WTC11 (cell line): ENCODE data around the gene TMEM69. TPM values are rescaled to one million over a fixed set of nuclear protein-coding genes. Genes with fewer than 3 reads are reported as not detected.

Experiments
- ATAC-seq: fragments of 200-7000 bp; cut with Tn5 transposase; 2 replicates; pipeline ENCODE4 v1.10.0; 2021; ENCODE audit warnings: mild to moderate bottlenecking, moderate library complexity
- CTCF ChIA-PET: fragments of 300-600 bp; sonication (Branson Sonifier 250); formaldehyde crosslinking; loops from one replicate; lab custom pipeline; 2021; ENCODE audit warnings: antibody characterized with exemption; lab: Charles Lee
- POLR2A ChIA-PET: fragments of 350-600 bp; sonication (Branson Sonifier 250); formaldehyde crosslinking; loops from one replicate; lab custom pipeline; 2021; ENCODE audit warnings: antibody characterized with exemption; lab: Charles Lee
- DNase-seq: peaks from one replicate; pipeline ENCODE4 v3.0.0; 2021; ENCODE audit warnings: low spot score
- H3K27ac Mint-ChIP-seq: 2 replicates; pipeline ENCODE4 v1.8.0; 2021; ENCODE audit warnings: mixed read lengths
- H3K27me3 Mint-ChIP-seq: 2 replicates; pipeline ENCODE4 v1.8.0; 2021; ENCODE audit warnings: low read depth, mild to moderate bottlenecking, moderate library complexity, mixed read lengths
- H3K36me3 Mint-ChIP-seq: 2 replicates; pipeline ENCODE4 v1.8.0; 2021; ENCODE audit warnings: mixed read lengths
- H3K4me1 Mint-ChIP-seq: 2 replicates; pipeline ENCODE4 v1.8.0; 2022; ENCODE audit warnings: mixed read lengths
- H3K4me3 Mint-ChIP-seq: 2 replicates; pipeline ENCODE4 v1.8.0; 2021; ENCODE audit warnings: mild to moderate bottlenecking, moderate library complexity, mixed read lengths
- H3K9me3 Mint-ChIP-seq: 2 replicates; pipeline ENCODE4 v1.8.0; 2021; ENCODE audit warnings: mixed read lengths
- ATF2 ChIP-seq: sonication (generic); formaldehyde crosslinking; IDR thresholded peaks from 2 replicates; pipeline ENCODE4 v1.8.1; 2022; ENCODE audit warnings: low read depth, missing genetic modification reagents, borderline replicate concordance
- CBFB ChIP-seq: sonication (generic); formaldehyde crosslinking; IDR thresholded peaks from 2 replicates; pipeline ENCODE4 v1.8.1; 2022; ENCODE audit warnings: mild to moderate bottlenecking, low read depth, missing genetic modification reagents
- CREB1 ChIP-seq: sonication (generic); formaldehyde crosslinking; IDR thresholded peaks from 2 replicates; pipeline ENCODE4 v1.8.0; 2023; ENCODE audit warnings: mild to moderate bottlenecking, missing genetic modification reagents
- ELF4 ChIP-seq: sonication (generic); formaldehyde crosslinking; IDR thresholded peaks from 2 replicates; pipeline ENCODE4 v1.8.1; 2022; ENCODE audit warnings: low read depth, mild to moderate bottlenecking, moderate library complexity, missing genetic modification reagents
- ERG ChIP-seq: fragments of 250-450 bp; sonication (Bioruptor Pico); IDR thresholded peaks from 2 replicates; pipeline ENCODE4 v1.8.0; 2021; ENCODE audit warnings: mild to moderate bottlenecking
- ETV6 ChIP-seq: sonication (generic); formaldehyde crosslinking; IDR thresholded peaks from 2 replicates; pipeline ENCODE4 v1.8.1; 2022; ENCODE audit warnings: mild to moderate bottlenecking, missing genetic modification reagents
- FOXJ3 ChIP-seq: sonication (generic); formaldehyde crosslinking; IDR thresholded peaks from 2 replicates; pipeline ENCODE4 v1.9.0; 2021; ENCODE audit warnings: missing genetic modification reagents, mild to moderate bottlenecking, borderline replicate concordance
- FOXP1 ChIP-seq: sonication (generic); formaldehyde crosslinking; IDR thresholded peaks from 2 replicates; pipeline ENCODE4 v1.8.0; 2022; ENCODE audit warnings: missing genetic modification reagents, mild to moderate bottlenecking, moderate library complexity, borderline replicate concordance
- IRF2 ChIP-seq: sonication (generic); formaldehyde crosslinking; IDR thresholded peaks from 2 replicates; pipeline ENCODE4 v1.8.0; 2022; ENCODE audit warnings: low read depth, missing genetic modification reagents, borderline replicate concordance
- MAX ChIP-seq: sonication (generic); formaldehyde crosslinking; IDR thresholded peaks from 2 replicates; pipeline ENCODE4 v1.8.0; 2022; ENCODE audit warnings: mild to moderate bottlenecking, missing genetic modification reagents
- MXD4 ChIP-seq: fragments of 250-450 bp; sonication (Bioruptor Pico); IDR thresholded peaks from 2 replicates; pipeline ENCODE4 v1.8.0; 2021; ENCODE audit warnings: mild to moderate bottlenecking, moderate library complexity, borderline replicate concordance
- NFATC4 ChIP-seq: fragments of 250-450 bp; sonication (Bioruptor Pico); IDR thresholded peaks from 2 replicates; pipeline ENCODE4 v1.9.0; 2021; ENCODE audit warnings: mild to moderate bottlenecking
- NFYB ChIP-seq: sonication (generic); formaldehyde crosslinking; conservative IDR thresholded peaks from 2 replicates; pipeline ENCODE4 v1.8.0; 2022; ENCODE audit warnings: low read depth, missing genetic modification reagents
- NR1H2 ChIP-seq: sonication (generic); formaldehyde crosslinking; IDR thresholded peaks from 2 replicates; pipeline ENCODE4 v1.9.0; 2021; ENCODE audit warnings: mild to moderate bottlenecking, moderate library complexity, missing genetic modification reagents
- RORB ChIP-seq: fragments of 250-450 bp; sonication (Bioruptor Pico); IDR thresholded peaks from 2 replicates; pipeline ENCODE4 v1.9.0; 2021; ENCODE audit warnings: mild to moderate bottlenecking
- SMAD3 ChIP-seq: sonication (generic); formaldehyde crosslinking; IDR thresholded peaks from 2 replicates; pipeline ENCODE4 v1.8.0; 2022; ENCODE audit warnings: missing genetic modification reagents, mild to moderate bottlenecking, borderline replicate concordance
- TEAD4 ChIP-seq: sonication (generic); formaldehyde crosslinking; IDR thresholded peaks from 2 replicates; pipeline ENCODE4 v1.8.0; 2022; ENCODE audit warnings: mild to moderate bottlenecking, missing genetic modification reagents
- ZBTB21 ChIP-seq: sonication (generic); formaldehyde crosslinking; IDR thresholded peaks from 2 replicates; pipeline ENCODE4 v1.8.1; 2023; ENCODE audit warnings: mild to moderate bottlenecking, missing genetic modification reagents, borderline replicate concordance
- ZNF396 ChIP-seq: fragments of 250-450 bp; sonication (Bioruptor Pico); IDR thresholded peaks from 2 replicates; pipeline ENCODE4 v1.8.0; 2021; ENCODE audit warnings: mild to moderate bottlenecking, moderate library complexity, borderline replicate concordance
- ZNF416 ChIP-seq: fragments of 250-450 bp; sonication (Bioruptor Pico); IDR thresholded peaks from 2 replicates; pipeline ENCODE4 v1.9.0; 2021; ENCODE audit warnings: mild to moderate bottlenecking, inconsistent platforms
- ZNF671 ChIP-seq: fragments of 250-450 bp; sonication (Bioruptor Pico); IDR thresholded peaks from 2 replicates; pipeline ENCODE4 v1.8.0; 2021; ENCODE audit warnings: mild to moderate bottlenecking
- total RNA-seq: library from RNA; stranded (reverse); gene quantifications from 3 replicates; pipeline ENCODE4 v1.2.3, GENCODE V29; 2021
- TF ChIP-seq, protein P1 (sequence below): fragments of 250-450 bp; sonication (Bioruptor Pico); conservative IDR thresholded peaks from 2 replicates; pipeline ENCODE4 v1.9.0; 2021; ENCODE audit warnings: mild to moderate bottlenecking

The TMEM69 gene
- total RNA-seq, 1 experiment from 2014 or later = 44.9 TPM

DNA sequence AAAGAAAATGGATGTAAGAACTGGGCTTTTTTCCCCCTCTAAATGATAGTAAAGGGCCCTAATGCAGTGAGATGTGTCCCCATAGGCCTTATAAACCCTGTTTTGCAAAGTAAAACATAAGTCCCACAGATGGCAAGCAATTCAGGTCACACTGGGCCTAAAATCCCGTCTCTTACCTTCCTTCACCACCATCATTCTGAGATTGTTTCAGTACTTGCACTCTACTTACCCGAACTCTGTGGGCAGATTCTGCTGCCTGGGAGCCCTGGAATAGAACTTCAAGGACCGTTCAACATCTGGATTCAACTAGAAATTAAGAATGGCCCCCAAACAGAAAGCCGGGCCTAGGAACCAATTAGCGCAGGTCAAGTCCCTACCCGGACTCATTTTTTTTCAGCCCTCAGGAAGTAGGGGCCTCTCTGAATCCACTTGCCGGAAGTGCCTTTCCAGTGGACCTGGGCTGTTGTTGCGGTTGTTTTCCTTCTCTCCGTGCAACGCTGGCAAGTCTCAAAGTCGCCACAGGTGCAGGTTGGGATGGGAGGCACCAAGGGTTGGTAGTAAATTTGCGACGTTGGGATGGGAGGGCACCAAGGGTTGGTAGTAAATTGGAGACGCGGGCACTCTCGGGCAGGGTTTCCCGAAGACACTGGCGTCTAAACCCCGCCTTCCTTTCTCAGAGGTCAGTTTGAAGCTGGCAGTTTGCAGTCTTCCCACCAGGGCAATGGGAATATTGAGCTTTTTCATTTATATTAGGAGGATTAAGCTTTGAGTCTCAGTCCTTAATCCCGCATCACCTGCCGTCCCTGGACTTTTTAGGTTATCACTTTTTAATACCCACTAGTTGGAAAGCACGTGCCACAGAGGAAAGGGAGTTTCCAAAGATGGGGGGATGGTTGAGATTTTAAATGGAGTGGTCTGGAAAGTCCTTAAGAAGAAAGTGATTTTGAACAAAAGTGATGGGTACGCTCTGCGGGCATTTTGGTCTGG lies at the start of gene TMEM69 (continued):
- TF ChIP-seq NFATC4 (no peak; the same call in 1 of the 2 replicates), CREB1 (CRISPR knock-in tag) (no peak)
- TF ChIP-seq, all 79 proteins: peak for 12

DNA sequence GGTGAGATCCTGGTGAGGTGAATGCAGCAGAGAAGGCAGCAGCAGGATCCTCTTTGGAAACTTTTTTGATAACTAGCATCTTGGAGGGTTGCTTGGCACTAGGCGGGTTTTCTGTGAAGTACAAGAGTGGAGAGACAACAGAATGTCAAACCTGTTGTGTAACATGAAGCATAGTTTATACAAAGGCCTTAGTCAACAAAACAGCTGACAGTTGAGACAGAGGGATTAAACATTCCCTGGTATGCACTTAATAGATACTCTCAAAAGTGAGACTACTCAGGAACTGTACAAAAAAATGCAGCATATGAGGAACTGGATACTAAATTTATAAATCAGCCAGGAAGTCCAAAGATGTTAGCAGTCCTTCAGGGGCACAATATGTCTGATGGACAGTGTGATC lies 47.7 kb upstream of the TMEM69 start:
- CTCF ChIA-PET = no interaction called here
- no peak for DNase-seq
- no peaks in the 10 kb centered on the region for H3K27me3 Mint-ChIP-seq
- no peaks in the 10 kb centered on the region for H3K4me1 Mint-ChIP-seq
- H3K27ac Mint-ChIP-seq = no peak overlapping the region
- POLR2A ChIA-PET = no interaction called here
- no peak for TF ChIP-seq ATF2 (CRISPR knock-in tag)
- TF ChIP-seq, protein P1, sequence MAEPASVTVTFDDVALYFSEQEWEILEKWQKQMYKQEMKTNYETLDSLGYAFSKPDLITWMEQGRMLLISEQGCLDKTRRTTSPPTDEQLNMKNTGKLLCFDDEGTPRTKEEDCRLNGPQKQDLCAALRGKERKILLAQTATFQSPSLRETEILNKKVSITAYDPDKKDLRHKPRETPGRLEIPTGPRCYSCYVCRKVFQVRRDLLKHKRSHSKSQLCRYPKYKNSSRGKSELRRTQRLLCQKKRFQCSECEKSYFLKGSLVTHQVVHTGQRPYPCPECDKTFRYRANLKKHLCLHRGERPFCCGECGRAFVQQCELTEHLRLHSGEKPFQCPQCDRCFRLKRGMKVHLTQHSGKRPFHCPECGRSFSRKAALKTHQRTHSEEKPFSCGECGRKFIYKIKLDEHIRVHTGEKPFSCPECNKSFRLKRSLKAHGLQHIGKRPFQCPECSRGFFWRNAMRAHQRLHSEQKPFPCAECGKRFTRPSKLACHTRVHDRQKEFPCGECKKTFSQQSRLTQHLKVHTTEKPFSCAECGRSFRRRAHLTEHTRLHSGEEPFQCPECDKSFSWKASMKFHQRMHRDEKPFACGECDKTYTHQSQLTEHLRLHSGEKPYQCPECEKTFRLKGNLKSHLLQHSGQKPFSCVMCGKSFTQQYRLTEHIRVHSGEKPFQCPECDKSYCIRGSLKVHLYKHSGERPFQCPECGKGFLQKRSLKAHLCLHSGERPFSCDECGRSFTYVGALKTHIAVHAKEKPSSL (CRISPR knock-in tag) = no peak
- TF ChIP-seq, all 79 proteins: peak for 0
- peaks cover 36% of the 10 kb centered on the region for H3K36me3 Mint-ChIP-seq
- no peak for ATAC-seq
- H3K9me3 Mint-ChIP-seq = no peaks in the 10 kb centered on the region
- H3K4me3 Mint-ChIP-seq = no peak overlapping the region

GRCh38 chr1:45643321-45643720 lies 44.7 kb upstream of the TMEM69 start:
- no peak for ATAC-seq
- no peak overlapping the region for H3K4me3 Mint-ChIP-seq
- POLR2A ChIA-PET = no interaction called here
- peak overlapping the region; percentile 9 for H3K27ac Mint-ChIP-seq
- no peaks in the 10 kb centered on the region for H3K4me1 Mint-ChIP-seq
- CTCF ChIA-PET = interaction anchor here (0.6 kb wide), 1 partner anchor 10 kb away, joined by 7 read pairs; no protein-coding TSS in a partner anchor
- TF ChIP-seq NFYB = no peak
- TF ChIP-seq ZNF671 (CRISPR knock-in tag) = no peak
- TF ChIP-seq MXD4 = no peak
- no peak for TF ChIP-seq FOXP1
- TF ChIP-seq ETV6 (CRISPR knock-in tag) = no peak
- TF ChIP-seq FOXJ3 (CRISPR knock-in tag) = no peak
- TF ChIP-seq NR1H2 (CRISPR knock-in tag) = no peak
- no peak for TF ChIP-seq IRF2 (CRISPR knock-in tag)
- no peak for TF ChIP-seq ERG (CRISPR knock-in tag)
- no peak for TF ChIP-seq RORB (CRISPR knock-in tag)
- TF ChIP-seq SMAD3 = no peak
- TF ChIP-seq ZNF396 = no peak
- TF ChIP-seq CBFB (CRISPR knock-in tag) = no peak
- TF ChIP-seq ELF4 (CRISPR knock-in tag) = no peak
- TF ChIP-seq ZNF416 (CRISPR knock-in tag) = no peak
- no peak for TF ChIP-seq ZBTB21
- no peak for TF ChIP-seq TEAD4 (CRISPR knock-in tag)
- no peak for TF ChIP-seq MAX (CRISPR knock-in tag)
- no peaks in the 10 kb centered on the region for H3K9me3 Mint-ChIP-seq
- H3K27me3 Mint-ChIP-seq = no peaks in the 10 kb centered on the region
- H3K36me3 Mint-ChIP-seq = peaks cover 53% of the 10 kb centered on the region
- no peak for DNase-seq
